Measurements from ENCODE around the gene KCNJ12.
"Not testable (repeated sequence)": the region's sequence is repeated elsewhere in the genome, so short reads cannot be mapped to it uniquely, and the experiment has no call there.

GRCh38 chr17:21343061-21343949, 32.9 kb upstream of the KCNJ12 start:
- TF ChIP-seq POLR2AphosphoS5, POLR2A, TAF1 (IDR thresholded peaks at IDR 0.05; ENCODE audit: low read depth, low read length): not testable (repeated sequence)
